Neural progenitor cell (in vitro differentiated cells): ENCODE measurements around the gene ALDH1A3.

ENCODE experiments used
- EZH2phosphoT487 ChIP-seq: fragments of 200-600 bp; sonication (generic); IDR thresholded peaks from 2 replicates; pipeline ENCODE4 v1.6.1; 2017; ENCODE audit warnings: antibody characterized with exemption
- TF ChIP-seq, protein P1 (sequence below): fragments of 200-600 bp; sonication (generic); IDR thresholded peaks from 2 replicates; pipeline ENCODE4 v1.5.1; 2017; ENCODE audit warnings: antibody characterized with exemption, mild to moderate bottlenecking

DNA sequence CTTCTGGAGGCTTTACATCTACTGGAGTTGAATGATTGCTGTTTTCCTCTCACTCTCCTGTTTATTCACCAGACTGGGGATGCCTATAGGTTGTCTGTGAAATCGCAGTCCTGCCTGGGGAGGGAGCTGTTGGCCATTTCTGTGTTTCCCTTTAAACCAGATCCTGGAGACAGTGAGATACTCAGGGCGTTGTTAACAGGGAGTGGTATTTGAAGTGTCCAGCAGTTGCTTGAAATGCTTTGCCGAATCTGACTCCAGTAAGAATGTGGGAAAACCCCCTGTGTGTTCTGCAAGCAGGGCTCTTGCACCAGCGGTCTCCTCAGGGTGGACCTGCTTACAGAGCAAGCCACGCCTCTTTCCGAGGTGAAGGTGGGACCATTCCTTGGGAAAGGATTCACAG lies 35.2 kb downstream of the ALDH1A3 start:
- TF ChIP-seq, protein P1, sequence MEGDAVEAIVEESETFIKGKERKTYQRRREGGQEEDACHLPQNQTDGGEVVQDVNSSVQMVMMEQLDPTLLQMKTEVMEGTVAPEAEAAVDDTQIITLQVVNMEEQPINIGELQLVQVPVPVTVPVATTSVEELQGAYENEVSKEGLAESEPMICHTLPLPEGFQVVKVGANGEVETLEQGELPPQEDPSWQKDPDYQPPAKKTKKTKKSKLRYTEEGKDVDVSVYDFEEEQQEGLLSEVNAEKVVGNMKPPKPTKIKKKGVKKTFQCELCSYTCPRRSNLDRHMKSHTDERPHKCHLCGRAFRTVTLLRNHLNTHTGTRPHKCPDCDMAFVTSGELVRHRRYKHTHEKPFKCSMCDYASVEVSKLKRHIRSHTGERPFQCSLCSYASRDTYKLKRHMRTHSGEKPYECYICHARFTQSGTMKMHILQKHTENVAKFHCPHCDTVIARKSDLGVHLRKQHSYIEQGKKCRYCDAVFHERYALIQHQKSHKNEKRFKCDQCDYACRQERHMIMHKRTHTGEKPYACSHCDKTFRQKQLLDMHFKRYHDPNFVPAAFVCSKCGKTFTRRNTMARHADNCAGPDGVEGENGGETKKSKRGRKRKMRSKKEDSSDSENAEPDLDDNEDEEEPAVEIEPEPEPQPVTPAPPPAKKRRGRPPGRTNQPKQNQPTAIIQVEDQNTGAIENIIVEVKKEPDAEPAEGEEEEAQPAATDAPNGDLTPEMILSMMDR, result peak; percentile 58
- no peak for TF ChIP-seq EZH2phosphoT487
